Loucy (cell line): Measurements from ENCODE around the gene ESAM.

ENCODE experiments used
- CTCF ChIP-seq: fragments of 200-600 bp; sonication (generic); conservative IDR thresholded peaks from 2 replicates; pipeline ENCODE4 v1.5.1; 2014; ENCODE audit warnings: mild to moderate bottlenecking, antibody characterized with exemption, low read length
- EZH2phosphoT487 ChIP-seq: fragments of 200-600 bp; IDR thresholded peaks from 2 replicates; pipeline ENCODE4 v1.6.1; 2018; ENCODE audit warnings: antibody characterized with exemption, mild to moderate bottlenecking, moderate library complexity, borderline replicate concordance

DNA sequence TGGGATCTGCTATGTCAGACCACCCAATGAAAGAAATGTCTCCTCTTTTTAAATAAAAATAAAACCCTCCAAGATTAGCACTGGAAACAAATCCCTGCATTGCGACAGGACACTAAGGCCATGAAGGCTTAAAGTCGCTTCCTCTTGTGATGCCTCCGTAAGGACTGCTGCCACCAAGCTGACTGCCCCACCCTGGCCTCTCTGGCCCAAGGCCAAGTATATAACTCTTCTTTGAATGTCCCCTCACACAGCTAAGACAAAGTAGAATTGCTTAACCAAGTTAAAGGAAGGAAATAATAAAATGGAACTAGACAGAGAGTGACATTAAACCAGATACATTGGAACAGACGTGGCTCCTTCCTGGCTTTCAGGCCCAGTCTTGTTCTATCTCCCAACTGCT is 29.9 kb downstream of the ESAM start:
- TF ChIP-seq CTCF (no peak), EZH2phosphoT487 (no peak)
